ENCODE data around the gene IFNL4. TPM values are rescaled to one million over a fixed set of nuclear protein-coding genes. Genes with fewer than 3 reads are reported as not detected.

Gene IFNL4
- polyA plus RNA-seq, 2 donors: not detected

- 75 to 82% methylated on average over 3 of the region's 3 CpGs for WGBS, 2 donors
- H3K36me3 ChIP-seq (ENCODE audit: control insufficient read depth in 2 of 2, insufficient read depth in 2 of 2, low read length in 1 of 2): no peaks in the 10 kb centered on the region
- H3K4me3 ChIP-seq (ENCODE audit: low read depth in 1 of 2, low read length in 2 of 2): no peak overlapping the region
- peaks cover 0 to 11% of the 10 kb centered on the region in 2 donors for H3K27me3 ChIP-seq (ENCODE audit: control insufficient read depth in 1 of 2, insufficient read depth in 2 of 2, low read length in 2 of 2)
- H3K9me3 ChIP-seq (ENCODE audit: control insufficient read depth in 2 of 2, insufficient read depth in 1 of 2, low read depth in 1 of 2, low read length in 1 of 2): no peaks in the 10 kb centered on the region
- H3K4me1 ChIP-seq (ENCODE audit: control insufficient read depth in 2 of 2, insufficient read depth in 2 of 2, low read length in 1 of 2): peaks cover 0 to 6% of the 10 kb centered on the region in 2 donors
- no peak overlapping the region for H3K27ac ChIP-seq (ENCODE audit: low read depth in 2 of 2, low read length in 1 of 2)
These were observed 13.0 kb upstream of the IFNL4 start for GRCh38 chr19:39261704-39262103.

GRCh38 chr19:39257227-39257626, 8.6 kb upstream of the IFNL4 start:
- Histone ChIP-seq H3K36me3 (ENCODE audit: control insufficient read depth in 2 of 2, insufficient read depth in 2 of 2, low read length in 1 of 2) (no peaks in the 10 kb centered on the region), H3K4me3 (ENCODE audit: low read depth in 1 of 2, low read length in 2 of 2) (no peak overlapping the region), H3K4me1 (ENCODE audit: control insufficient read depth in 2 of 2, insufficient read depth in 2 of 2, low read length in 1 of 2) (no peaks in the 10 kb centered on the region), H3K9me3 (ENCODE audit: control insufficient read depth in 2 of 2, insufficient read depth in 1 of 2, low read depth in 1 of 2, low read length in 1 of 2) (no peaks in the 10 kb centered on the region), H3K27me3 (ENCODE audit: control insufficient read depth in 1 of 2, insufficient read depth in 2 of 2, low read length in 2 of 2) (no peaks in the 10 kb centered on the region), H3K27ac (ENCODE audit: low read depth in 2 of 2, low read length in 1 of 2) (no peak overlapping the region)
- 94 to 96% methylated on average over 3 to 4 of the region's 4 CpGs for WGBS, 2 donors

- H3K9me3 ChIP-seq (ENCODE audit: control insufficient read depth in 2 of 2, insufficient read depth in 1 of 2, low read depth in 1 of 2, low read length in 1 of 2): no peaks in the 10 kb centered on the region
- no peaks in the 10 kb centered on the region for H3K4me1 ChIP-seq (ENCODE audit: control insufficient read depth in 2 of 2, insufficient read depth in 2 of 2, low read length in 1 of 2)
- no peaks in the 10 kb centered on the region for H3K27me3 ChIP-seq (ENCODE audit: control insufficient read depth in 1 of 2, insufficient read depth in 2 of 2, low read length in 2 of 2)
- 78 to 83% methylated on average over 29 of the region's 29 CpGs for WGBS, 2 donors
- H3K4me3 ChIP-seq (ENCODE audit: low read depth in 1 of 2, low read length in 2 of 2): no peak overlapping the region
- no peak overlapping the region for H3K27ac ChIP-seq (ENCODE audit: low read depth in 2 of 2, low read length in 1 of 2)
- no peaks in the 10 kb centered on the region for H3K36me3 ChIP-seq (ENCODE audit: control insufficient read depth in 2 of 2, insufficient read depth in 2 of 2, low read length in 1 of 2)
These were observed 6.1 kb upstream of the IFNL4 start for GRCh38 chr19:39254531-39255345.

- 83 to 85% methylated on average over 8 of the region's 8 CpGs for WGBS, 2 donors
- no peaks in the 10 kb centered on the region for H3K27me3 ChIP-seq (ENCODE audit: control insufficient read depth in 1 of 2, insufficient read depth in 2 of 2, low read length in 2 of 2)
- no peaks in the 10 kb centered on the region for H3K4me1 ChIP-seq (ENCODE audit: control insufficient read depth in 2 of 2, insufficient read depth in 2 of 2, low read length in 1 of 2)
- H3K27ac ChIP-seq (ENCODE audit: low read depth in 2 of 2, low read length in 1 of 2): no peak overlapping the region
- no peak overlapping the region for H3K4me3 ChIP-seq (ENCODE audit: low read depth in 1 of 2, low read length in 2 of 2)
- no peaks in the 10 kb centered on the region for H3K36me3 ChIP-seq (ENCODE audit: control insufficient read depth in 2 of 2, insufficient read depth in 2 of 2, low read length in 1 of 2)
- H3K9me3 ChIP-seq (ENCODE audit: control insufficient read depth in 2 of 2, insufficient read depth in 1 of 2, low read depth in 1 of 2, low read length in 1 of 2): no peaks in the 10 kb centered on the region
These were observed 4.9 kb upstream of the IFNL4 start for GRCh38 chr19:39253374-39254149.

- Histone ChIP-seq H3K36me3 (ENCODE audit: control insufficient read depth in 2 of 2, insufficient read depth in 2 of 2, low read length in 1 of 2) (no peaks in the 10 kb centered on the region), H3K27me3 (ENCODE audit: control insufficient read depth in 1 of 2, insufficient read depth in 2 of 2, low read length in 2 of 2) (no peaks in the 10 kb centered on the region), H3K27ac (ENCODE audit: low read depth in 2 of 2, low read length in 1 of 2) (no peak overlapping the region), H3K9me3 (ENCODE audit: control insufficient read depth in 2 of 2, insufficient read depth in 1 of 2, low read depth in 1 of 2, low read length in 1 of 2) (no peaks in the 10 kb centered on the region), H3K4me1 (ENCODE audit: control insufficient read depth in 2 of 2, insufficient read depth in 2 of 2, low read length in 1 of 2) (peaks cover 4 to 5% of the 10 kb centered on the region in 2 donors), H3K4me3 (ENCODE audit: low read depth in 1 of 2, low read length in 2 of 2) (no peak overlapping the region)
- WGBS, 2 donors: 64 to 66% methylated on average over 3 of the region's 3 CpGs
These were observed 3.8 kb upstream of the IFNL4 start for GRCh38 chr19:39252458-39252857.

GRCh38 chr19:39251846-39252245, 3.2 kb upstream of the IFNL4 start:
- Histone ChIP-seq H3K36me3 (ENCODE audit: control insufficient read depth in 2 of 2, insufficient read depth in 2 of 2, low read length in 1 of 2) (no peaks in the 10 kb centered on the region), H3K27ac (ENCODE audit: low read depth in 2 of 2, low read length in 1 of 2) (no peak overlapping the region), H3K4me3 (ENCODE audit: low read depth in 1 of 2, low read length in 2 of 2) (no peak overlapping the region), H3K27me3 (ENCODE audit: control insufficient read depth in 1 of 2, insufficient read depth in 2 of 2, low read length in 2 of 2) (peaks cover 0 to 4% of the 10 kb centered on the region in 2 donors), H3K4me1 (ENCODE audit: control insufficient read depth in 2 of 2, insufficient read depth in 2 of 2, low read length in 1 of 2) (peaks cover 5 to 9% of the 10 kb centered on the region in 2 donors), H3K9me3 (ENCODE audit: control insufficient read depth in 2 of 2, insufficient read depth in 1 of 2, low read depth in 1 of 2, low read length in 1 of 2) (peaks cover 2% of the 10 kb centered on the region in 2 donors)
- WGBS, 2 donors: 42 to 53% methylated on average over 3 of the region's 3 CpGs

GRCh38 chr19:39251081-39251480, 2.4 kb upstream of the IFNL4 start:
- no peak overlapping the region for H3K27ac ChIP-seq (ENCODE audit: low read depth in 2 of 2, low read length in 1 of 2)
- peaks cover 2 to 3% of the 10 kb centered on the region in 2 donors for H3K9me3 ChIP-seq (ENCODE audit: control insufficient read depth in 2 of 2, insufficient read depth in 1 of 2, low read depth in 1 of 2, low read length in 1 of 2)
- no peaks in the 10 kb centered on the region for H3K36me3 ChIP-seq (ENCODE audit: control insufficient read depth in 2 of 2, insufficient read depth in 2 of 2, low read length in 1 of 2)
- H3K4me1 ChIP-seq (ENCODE audit: control insufficient read depth in 2 of 2, insufficient read depth in 2 of 2, low read length in 1 of 2): peaks cover 5 to 10% of the 10 kb centered on the region in 2 donors
- peaks cover 0 to 5% of the 10 kb centered on the region in 2 donors for H3K27me3 ChIP-seq (ENCODE audit: control insufficient read depth in 1 of 2, insufficient read depth in 2 of 2, low read length in 2 of 2)
- H3K4me3 ChIP-seq (ENCODE audit: low read depth in 1 of 2, low read length in 2 of 2): no peak overlapping the region
- WGBS, 2 donors: 81 to 84% methylated on average over 5 of the region's 5 CpGs

- 26 to 28% methylated on average over 74 to 92 of the region's 92 CpGs for WGBS, 2 donors
- Histone ChIP-seq H3K36me3 (ENCODE audit: control insufficient read depth in 2 of 2, insufficient read depth in 2 of 2, low read length in 1 of 2) (no peaks in the 10 kb centered on the region), H3K27me3 (ENCODE audit: control insufficient read depth in 1 of 2, insufficient read depth in 2 of 2, low read length in 2 of 2) (peaks cover 0 to 5% of the 10 kb centered on the region in 2 donors), H3K9me3 (ENCODE audit: control insufficient read depth in 2 of 2, insufficient read depth in 1 of 2, low read depth in 1 of 2, low read length in 1 of 2) (peaks cover 2 to 3% of the 10 kb centered on the region in 2 donors), H3K4me3 (ENCODE audit: low read depth in 1 of 2, low read length in 2 of 2) (no peak overlapping the region), H3K4me1 (ENCODE audit: control insufficient read depth in 2 of 2, insufficient read depth in 2 of 2, low read length in 1 of 2) (peaks cover 5 to 10% of the 10 kb centered on the region in 2 donors), H3K27ac (ENCODE audit: low read depth in 2 of 2, low read length in 1 of 2) (no peak overlapping the region)
These were observed 673 bp downstream of the IFNL4 start for GRCh38 chr19:39247701-39248664.
